Esophagus squamous epithelium (tissue), 5 donors: ENCODE results near the gene HIBCH. TPM values are rescaled to one million over a fixed set of nuclear protein-coding genes. Genes with fewer than 3 reads are reported as not detected.
"Not testable (repeated sequence)": the region's sequence is repeated elsewhere in the genome, so short reads cannot be mapped to it uniquely, and the experiment has no call there.

ENCODE experiments used
- DNase-seq: peaks from one replicate; lab custom pipeline; 2025; lab: John Stamatoyannopoulos, UW
- H3K27ac ChIP-seq, 4 donors: fragments of 200-600 bp; sonication (generic); one replicate each; pipeline ENCODE4 v1.5.1; 2016 to 2019; ENCODE audit warnings: mild to moderate bottlenecking in 1 of 4
- H3K27me3 ChIP-seq, 4 donors: fragments of 200-600 bp; sonication (generic); 1 replicate in 3 of 4; 2 replicates in 1 of 4; pipeline versions ENCODE4 v1.5.1 to v1.6.0; 2017 to 2021; ENCODE audit warnings: antibody characterized with exemption in 1 of 4
- H3K36me3 ChIP-seq, 3 donors: fragments of 200-600 bp; sonication (generic); one replicate each; pipeline ENCODE4 v1.5.1; 2016 to 2019
- H3K4me1 ChIP-seq, 3 donors: fragments of 200-600 bp; sonication (generic); one replicate each; pipeline ENCODE4 v1.5.1; 2017 to 2019
- H3K4me3 ChIP-seq, 4 donors: fragments of 200-600 bp; sonication (generic); 1 replicate in 3 of 4; 2 replicates in 1 of 4; pipeline ENCODE4 v1.5.1; 2016 to 2019; ENCODE audit warnings: mild to moderate bottlenecking in 2 of 4, moderate library complexity in 1 of 4
- H3K9me3 ChIP-seq, 3 donors: fragments of 200-600 bp; sonication (generic); one replicate each; pipeline ENCODE4 v1.5.1; 2016 to 2019
- POLR2A ChIP-seq, 4 donors: fragments of 450-650 bp; IDR thresholded peaks; one replicate each; pipeline ENCODE4 v1.6.1; 2017; ENCODE audit warnings: antibody characterized with exemption in 4 of 4, mild to moderate bottlenecking in 4 of 4, moderate library complexity in 3 of 4
- WGBS, 2 donors: methylation state at CpG; one replicate each; pipeline ENCODE4 v1.1.5; 2018; 5-methylcytosine and 5-hydroxymethylcytosine counted together
- intact Hi-C: fragments of 100-400 bp; cut with DNase I; formaldehyde crosslinking; loops from one replicate; pipeline ENCODE4 v1.15.0; 2022
- total RNA-seq, 4 donors: library from RNA; depleted of rRNA; stranded (reverse); fragments of >200 nt; gene quantifications; one replicate each; pipeline ENCODE4 v1.1.0, GENCODE V29; 2016
- TF ChIP-seq, protein P1 (sequence below), 6 experiments: fragments of 450-650 bp in 4 of 6; fragments of 200-600 bp in 2 of 6; sonication (generic) in 2 of 6; IDR thresholded peaks; one replicate each; pipeline ENCODE4 v1.5.1; 2016 to 2019; ENCODE audit warnings: antibody characterized with exemption in 6 of 6, mild to moderate bottlenecking in 4 of 6, moderate library complexity in 4 of 6
- donor health status: DM: yes; HTN: yes; CAD: no.

HIBCH gene
- total RNA-seq, 4 donors from 2014 or later = 20.9 to 31.5 (median 29.9) TPM

DNA sequence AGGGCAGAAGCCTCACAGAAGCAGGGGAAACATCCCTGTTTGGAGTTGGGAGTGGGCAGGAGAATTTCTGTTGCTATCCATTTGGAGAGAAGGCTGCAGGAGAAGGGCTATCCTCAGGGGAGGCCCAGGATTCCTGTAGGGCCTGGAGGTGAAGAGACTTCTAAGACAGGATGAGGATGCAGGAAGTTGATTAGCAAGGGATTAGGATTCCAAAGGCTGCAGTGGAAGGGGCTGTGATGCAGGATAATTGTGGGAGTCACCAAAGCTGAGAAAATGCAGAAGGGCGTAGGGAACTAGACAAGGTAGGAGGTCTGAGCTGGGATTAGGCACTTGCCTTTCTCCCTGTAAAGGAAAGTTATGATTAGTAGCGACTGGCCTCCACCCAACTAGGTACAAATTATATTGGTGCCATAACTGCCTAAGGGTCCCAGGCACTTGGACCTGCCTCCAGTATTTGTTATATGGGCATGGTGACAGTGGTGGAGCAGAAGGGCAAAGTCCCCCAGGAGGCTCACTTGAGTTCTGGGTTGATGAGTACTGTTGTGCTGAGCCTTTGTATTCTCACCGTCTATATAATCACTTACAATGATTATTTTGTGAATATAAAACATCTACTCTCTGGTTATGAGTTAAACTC is 160.7 kb downstream of the HIBCH start:
- peak overlapping the region in 1 of 4 donors; percentile 38 for H3K27ac ChIP-seq

DNA sequence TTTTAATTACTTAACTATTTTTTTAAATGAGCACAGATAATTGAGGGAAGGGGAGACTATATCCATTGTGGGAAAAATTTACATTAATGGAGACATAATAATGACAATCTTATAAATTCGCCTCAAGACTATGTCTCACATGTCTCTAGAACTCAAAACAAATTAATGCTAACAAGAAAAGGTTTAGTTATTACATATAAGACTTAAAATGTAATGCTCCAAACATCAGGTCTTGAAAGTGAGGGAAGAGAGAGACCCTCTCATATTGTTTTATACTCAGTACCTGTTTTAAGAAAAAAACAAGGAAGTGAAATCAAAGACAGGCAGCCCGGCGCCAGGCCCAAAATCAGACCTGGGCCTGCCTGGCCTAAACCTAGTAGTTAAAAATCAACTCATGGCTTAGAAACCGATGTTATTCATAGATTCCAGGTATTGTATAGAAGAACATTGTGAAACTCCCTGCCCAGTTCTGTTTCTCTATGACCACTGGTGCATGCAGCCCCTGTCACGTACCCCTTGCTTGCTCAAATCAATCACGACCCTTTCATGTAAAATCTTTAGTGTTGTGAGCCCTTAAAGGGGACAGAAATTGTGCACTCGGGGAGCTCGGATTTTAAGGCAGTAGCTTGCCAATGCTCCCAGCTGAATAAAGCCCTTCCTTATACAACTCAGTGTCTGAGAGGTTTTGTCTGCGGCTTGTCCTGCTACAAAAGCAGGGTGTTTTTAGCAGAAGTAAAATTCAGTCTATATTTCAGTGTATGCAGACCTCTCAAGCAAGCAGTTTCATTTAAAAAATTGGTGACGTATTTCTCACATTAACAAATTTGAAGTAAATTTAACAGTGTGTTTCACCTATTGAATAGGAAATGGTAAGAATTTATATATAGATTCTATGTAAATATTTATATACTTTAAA is 161.8 kb downstream of the HIBCH start:
- H3K36me3 ChIP-seq, DNase-seq, H3K27ac ChIP-seq, H3K27me3 ChIP-seq, H3K9me3 ChIP-seq, intact Hi-C loops, H3K4me3 ChIP-seq: not testable (repeated sequence)
- H3K4me1 ChIP-seq = peaks cover 0 to 17% (median 4%) of the 10 kb centered on the region in 3 donors
- 85 to 87% methylated on average over 10 of the region's 10 CpGs for WGBS, 2 donors

More for the DNA sequence above, 160.7 kb downstream of the HIBCH start:
- TF ChIP-seq POLR2A (IDR thresholded peaks at IDR 0.05) = no peak
- TF ChIP-seq, protein P1, sequence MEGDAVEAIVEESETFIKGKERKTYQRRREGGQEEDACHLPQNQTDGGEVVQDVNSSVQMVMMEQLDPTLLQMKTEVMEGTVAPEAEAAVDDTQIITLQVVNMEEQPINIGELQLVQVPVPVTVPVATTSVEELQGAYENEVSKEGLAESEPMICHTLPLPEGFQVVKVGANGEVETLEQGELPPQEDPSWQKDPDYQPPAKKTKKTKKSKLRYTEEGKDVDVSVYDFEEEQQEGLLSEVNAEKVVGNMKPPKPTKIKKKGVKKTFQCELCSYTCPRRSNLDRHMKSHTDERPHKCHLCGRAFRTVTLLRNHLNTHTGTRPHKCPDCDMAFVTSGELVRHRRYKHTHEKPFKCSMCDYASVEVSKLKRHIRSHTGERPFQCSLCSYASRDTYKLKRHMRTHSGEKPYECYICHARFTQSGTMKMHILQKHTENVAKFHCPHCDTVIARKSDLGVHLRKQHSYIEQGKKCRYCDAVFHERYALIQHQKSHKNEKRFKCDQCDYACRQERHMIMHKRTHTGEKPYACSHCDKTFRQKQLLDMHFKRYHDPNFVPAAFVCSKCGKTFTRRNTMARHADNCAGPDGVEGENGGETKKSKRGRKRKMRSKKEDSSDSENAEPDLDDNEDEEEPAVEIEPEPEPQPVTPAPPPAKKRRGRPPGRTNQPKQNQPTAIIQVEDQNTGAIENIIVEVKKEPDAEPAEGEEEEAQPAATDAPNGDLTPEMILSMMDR (IDR thresholded peaks at IDR 0.05) = no peak
- Histone ChIP-seq H3K4me3 (no peak overlapping the region), H3K9me3 (no peaks in the 10 kb centered on the region), H3K4me1 (peaks cover 0 to 17% (median 4%) of the 10 kb centered on the region in 3 donors), H3K36me3 (no peaks in the 10 kb centered on the region), H3K27me3 (no peaks in the 10 kb centered on the region)
- intact Hi-C loops = no loop called here
- DNase-seq = no peak
- 71 to 72% methylated on average over 3 of the region's 3 CpGs for WGBS, 2 donors

DNA sequence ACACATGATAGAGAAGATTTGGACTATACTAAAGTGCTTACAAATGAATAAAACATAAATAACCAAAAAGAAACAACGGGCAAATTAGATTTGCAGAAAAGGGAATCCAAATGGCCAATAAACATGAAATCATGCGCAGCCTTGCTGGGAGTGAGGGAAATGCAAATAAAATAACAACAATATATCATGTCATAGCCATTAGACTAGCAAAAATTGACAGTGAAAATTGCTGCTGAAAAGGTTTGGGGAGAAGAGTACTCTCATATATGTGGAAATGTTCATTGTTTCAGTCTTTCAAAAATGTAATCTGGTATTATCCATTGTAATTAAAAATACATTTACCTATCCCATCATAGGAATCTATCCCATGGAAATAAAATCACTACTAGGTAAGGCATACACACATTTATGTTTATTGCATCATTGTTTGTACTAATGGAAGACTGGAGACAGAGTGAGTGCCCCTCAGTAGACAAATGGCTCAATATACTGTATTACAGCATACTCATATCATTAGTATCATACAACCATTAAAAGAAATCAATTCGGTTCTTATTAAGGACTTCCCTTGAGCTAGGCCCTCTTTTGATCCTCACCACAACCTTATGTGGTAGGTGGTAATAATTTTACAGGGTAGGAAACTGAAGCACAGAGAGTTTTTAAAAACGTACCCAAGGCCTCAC is 163.0 kb downstream of the HIBCH start:
- no peak overlapping the region for H3K4me3 ChIP-seq
- 86 to 87% methylated on average over 4 of the region's 4 CpGs for WGBS, 2 donors
- TF ChIP-seq, protein P1 (IDR thresholded peaks at IDR 0.05) = no peak
- no peak for TF ChIP-seq POLR2A (IDR thresholded peaks at IDR 0.05)
- H3K4me1 ChIP-seq = peaks cover 0 to 17% (median 4%) of the 10 kb centered on the region in 3 donors
- H3K9me3 ChIP-seq = no peaks in the 10 kb centered on the region
- no peaks in the 10 kb centered on the region for H3K36me3 ChIP-seq
- DNase-seq = no peak
- intact Hi-C loops = no loop called here
- H3K27me3 ChIP-seq = no peaks in the 10 kb centered on the region
- H3K27ac ChIP-seq = no peak overlapping the region

Other genes starting within 250 kb of the HIBCH start
- gene INPP1, start 23.8 kb upstream of the HIBCH start, total RNA-seq = 10 to 100 TPM; 37.0 to 73.0 (median 48.4) TPM
- 100 to 1,000 TPM in 3 of 4 donors, 10 to 100 TPM in 1; 81.2 to 157 (median 133) TPM for gene MFSD6, start 88.5 kb upstream of the HIBCH start, total RNA-seq
- gene NEMP2, start 214.9 kb upstream of the HIBCH start, total RNA-seq = 1 to 10 TPM; 1.0 to 2.7 (median 2.0) TPM